ENCODE data around the gene SIGMAR1. TPM values are rescaled to one million over a fixed set of nuclear protein-coding genes. Genes with fewer than 3 reads are reported as not detected.

Gene SIGMAR1
- 20.8 TPM for total RNA-seq

GRCh38 chr9:34637356-34638137 is at the start of gene SIGMAR1:
SIGMAR1 (minus strand) TSS chr9:34637787; CDS start chr9:34637697, 90 bp downstream.
- no peak for FAIRE-seq

GRCh38 chr9:34686732-34687131 is 49.1 kb upstream of the SIGMAR1 start:
- FAIRE-seq (no peak), DNase-seq (ENCODE audit: low spot score in 2 of 2) (no peak)

More at GRCh38 chr9:34637356-34638137, at the start of gene SIGMAR1:
- peak; percentile 96 for DNase-seq (ENCODE audit: low spot score in 2 of 2)

- no peak for FAIRE-seq
Observed at GRCh38 chr9:34686231-34686630, 48.6 kb upstream of the SIGMAR1 start.

GRCh38 chr9:34685591-34685990 is 48.0 kb upstream of the SIGMAR1 start:
- FAIRE-seq (no peak), DNase-seq (ENCODE audit: low spot score in 2 of 2) (no peak)

More at GRCh38 chr9:34686231-34686630, 48.6 kb upstream of the SIGMAR1 start:
- DNase-seq (ENCODE audit: low spot score in 2 of 2), result no peak

GRCh38 chr9:34684816-34685215 is 47.2 kb upstream of the SIGMAR1 start:
- no peak for FAIRE-seq
- DNase-seq (ENCODE audit: low spot score in 2 of 2), result no peak

GRCh38 chr9:34684145-34684544 is 46.6 kb upstream of the SIGMAR1 start:
- no peak for FAIRE-seq

GRCh38 chr9:34675869-34676268 is 38.3 kb upstream of the SIGMAR1 start:
- no peak for DNase-seq (ENCODE audit: low spot score in 2 of 2)
- FAIRE-seq, result no peak

More at GRCh38 chr9:34684145-34684544, 46.6 kb upstream of the SIGMAR1 start:
- DNase-seq (ENCODE audit: low spot score in 2 of 2), result no peak

GRCh38 chr9:34675048-34675714 is 37.6 kb upstream of the SIGMAR1 start:
- no peak for FAIRE-seq
- DNase-seq (ENCODE audit: low spot score in 2 of 2), result peak in 1 of 2 donors; percentile 47

GRCh38 chr9:34674440-34674839 is 36.9 kb upstream of the SIGMAR1 start:
- DNase-seq (ENCODE audit: low spot score in 2 of 2) (no peak), FAIRE-seq (no peak)

GRCh38 chr9:34671307-34671706 is 33.7 kb upstream of the SIGMAR1 start:
- DNase-seq (ENCODE audit: low spot score in 2 of 2) (no peak), FAIRE-seq (no peak)

- FAIRE-seq, result no peak
- no peak for DNase-seq (ENCODE audit: low spot score in 2 of 2)
Observed at GRCh38 chr9:34669809-34670562, 32.4 kb upstream of the SIGMAR1 start.

GRCh38 chr9:34665381-34666250 is 28.0 kb upstream of the SIGMAR1 start:
- FAIRE-seq, result no peak
- peak; percentile 85 to 93 for DNase-seq (ENCODE audit: low spot score in 2 of 2)

GRCh38 chr9:34665067-34665380 is 27.4 kb upstream of the SIGMAR1 start:
- DNase-seq (ENCODE audit: low spot score in 2 of 2), result no peak
- no peak for FAIRE-seq

GRCh38 chr9:34664281-34665066 is 26.9 kb upstream of the SIGMAR1 start:
- FAIRE-seq (no peak), DNase-seq (ENCODE audit: low spot score in 2 of 2) (peak; percentile 52 to 70)

GRCh38 chr9:34663303-34663605 is 25.7 kb upstream of the SIGMAR1 start:
- FAIRE-seq (no peak), DNase-seq (ENCODE audit: low spot score in 2 of 2) (no peak)

- DNase-seq (ENCODE audit: low spot score in 2 of 2), result no peak
- FAIRE-seq, result no peak
Observed at GRCh38 chr9:34662526-34663302, 25.1 kb upstream of the SIGMAR1 start, which contains the start of gene CCL27. CCL27 (minus strand) TSS chr9:34662657; CDS start chr9:34662633, 24 bp downstream.

- DNase-seq (ENCODE audit: low spot score in 2 of 2), result no peak
- no peak for FAIRE-seq
Observed at GRCh38 chr9:34659592-34660253, 22.1 kb upstream of the SIGMAR1 start.

GRCh38 chr9:34658461-34658860 is 20.9 kb upstream of the SIGMAR1 start:
- no peak for DNase-seq (ENCODE audit: low spot score in 2 of 2)
- no peak for FAIRE-seq
